H1 (cell line): ENCODE results near the gene COL6A2. TPM values are rescaled to one million over a fixed set of nuclear protein-coding genes. Genes with fewer than 3 reads are reported as not detected.

Source experiments
- CTCF ChIA-PET: fragments of 300-600 bp; sonication (Branson Sonifier 250); formaldehyde crosslinking; loops from one replicate; lab custom pipeline; 2021; ENCODE audit not compliant: partially characterized antibody; lab: Charles Lee
- POLR2A ChIA-PET: fragments of 300-600 bp; sonication (Branson Sonifier 250); formaldehyde crosslinking; loops from one replicate; lab custom pipeline; 2021; ENCODE audit warnings: inconsistent platforms; ENCODE audit not compliant: partially characterized antibody; lab: Charles Lee
- DNase-seq, 2 experiments: peaks; one replicate each; pipeline versions ENCODE4 v3.0.0 to v3.0.0-alpha.2; 2010 to 2022; ENCODE audit warnings: low spot score in 2 of 2, low read depth in 1 of 2, mixed read lengths in 1 of 2
- FAIRE-seq: peaks from 2 replicates; lab custom pipeline; 2011; peaks lifted over from hg19 to GRCh38; lab: Jason Lieb, UNC
- H2AFZ ChIP-seq: 2 replicates; pipeline ENCODE4 v1.8.1; 2012; ENCODE audit warnings: low read length, inconsistent platforms
- H2AK5ac ChIP-seq: 2 replicates; pipeline ENCODE4 v1.6.1; 2013; ENCODE audit warnings: low read depth, low read length
- H2BK120ac ChIP-seq: replicated peaks from 2 replicates; pipeline ENCODE3; 2013; ENCODE audit warnings: low read depth, low read length, inconsistent platforms
- H2BK12ac ChIP-seq: 2 replicates; pipeline ENCODE4 v1.6.1; 2013; ENCODE audit warnings: low read depth, low read length
- H2BK15ac ChIP-seq: 2 replicates; pipeline ENCODE4 v1.6.1; 2013; ENCODE audit warnings: low read length
- H2BK20ac ChIP-seq: 2 replicates; pipeline ENCODE4 v1.6.1; 2013; ENCODE audit warnings: low read length
- H2BK5ac ChIP-seq: 2 replicates; pipeline ENCODE4 v1.6.1; 2013; ENCODE audit warnings: low read depth, low read length
- H3K14ac ChIP-seq: 2 replicates; pipeline ENCODE4 v1.6.1; 2013; ENCODE audit warnings: inconsistent platforms; ENCODE audit not compliant: insufficient read length
- H3K18ac ChIP-seq: 2 replicates; pipeline ENCODE4 v1.6.1; 2013; ENCODE audit warnings: low read length; ENCODE audit errors: extremely low read depth
- H3K23ac ChIP-seq: 2 replicates; pipeline ENCODE4 v1.6.1; 2013; ENCODE audit warnings: inconsistent platforms; ENCODE audit not compliant: insufficient read length
- H3K23me2 ChIP-seq: 2 replicates; pipeline ENCODE4 v1.6.1; 2013; ENCODE audit warnings: low read depth, low read length
- H3K27ac ChIP-seq: 2 replicates; pipeline ENCODE4 v1.6.1; 2011; ENCODE audit warnings: low read depth, low read length, inconsistent platforms
- H3K27me3 ChIP-seq, 4 experiments: replicated peaks in 1 of 4; 1 replicate in 1 of 4; 2 replicates in 3 of 4; pipeline versions ENCODE4 v1.6.1 to v1.8.1; 2011 to 2013; ENCODE audit warnings: low read length in 3 of 4, mild to moderate bottlenecking in 3 of 4, inconsistent platforms in 2 of 4, mixed read lengths in 2 of 4, moderate library complexity in 1 of 4; ENCODE audit not compliant: control insufficient read depth in 3 of 4, insufficient read depth in 3 of 4; ENCODE audit errors: extremely low read depth in 1 of 4
- H3K36me3 ChIP-seq, 4 experiments: 2 replicates each; pipeline versions ENCODE4 v1.6.1 to v1.8.1; 2011 to 2013; ENCODE audit warnings: mild to moderate bottlenecking in 4 of 4, low read length in 3 of 4, moderate library complexity in 2 of 4, control low read depth in 1 of 4, inconsistent platforms in 1 of 4; ENCODE audit not compliant: insufficient read depth in 4 of 4, control insufficient read depth in 2 of 4
- H3K4ac ChIP-seq: replicated peaks from 2 replicates; pipeline ENCODE3; 2013; ENCODE audit warnings: low read length, low read depth, mixed read lengths, inconsistent platforms; ENCODE audit not compliant: insufficient read length
- H3K4me1 ChIP-seq, 4 experiments: replicated peaks in 1 of 4; 1 replicate in 1 of 4; 2 replicates in 3 of 4; pipeline versions ENCODE4 v1.6.1 to v1.8.1; 2011 to 2013; ENCODE audit warnings: low read length in 3 of 4, inconsistent platforms in 2 of 4, mixed read lengths in 1 of 4; ENCODE audit not compliant: insufficient read depth in 4 of 4, control insufficient read depth in 3 of 4
- H3K4me2 ChIP-seq, 2 experiments: 2 replicates each; pipeline versions ENCODE4 v1.6.1 to v1.8.1; 2011 to 2013; ENCODE audit warnings: low read depth in 2 of 2, low read length in 2 of 2, control low read depth in 1 of 2, inconsistent platforms in 1 of 2, mild to moderate bottlenecking in 1 of 2; ENCODE audit not compliant: insufficient read depth in 1 of 2
- H3K4me3 ChIP-seq, 4 experiments: fragments of 200-600, 300-600 bp in 1 of 4; sonication (generic), shearing (Covaris generic), sonication (Bioruptor Twin) in 1 of 4; 2 replicates each; pipeline versions ENCODE4 v1.5.1 to v1.8.1; 2011 to 2016; ENCODE audit warnings: low read length in 4 of 4, low read depth in 3 of 4, control low read depth in 2 of 4, inconsistent platforms in 2 of 4, mild to moderate bottlenecking in 2 of 4, mixed read lengths in 1 of 4, moderate library complexity in 1 of 4; ENCODE audit not compliant: insufficient read depth in 2 of 4; ENCODE audit errors: extremely low read depth in 1 of 4
- H3K56ac ChIP-seq: replicated peaks from 2 replicates; pipeline ENCODE3; 2013; ENCODE audit warnings: low read depth, mild to moderate bottlenecking, mixed read lengths, low read length, inconsistent platforms; ENCODE audit not compliant: insufficient read length
- H3K79me1 ChIP-seq: 2 replicates; pipeline ENCODE4 v1.6.1; 2013; ENCODE audit warnings: low read depth, low read length, control low read depth
- H3K79me2 ChIP-seq, 2 experiments: 2 replicates each; pipeline versions ENCODE4 v1.6.1 to v1.8.1; 2012 to 2013; ENCODE audit warnings: low read length in 2 of 2, mild to moderate bottlenecking in 2 of 2, inconsistent platforms in 1 of 2; ENCODE audit not compliant: insufficient read depth in 2 of 2, control insufficient read depth in 1 of 2
- H3K9ac ChIP-seq, 4 experiments: replicated peaks in 1 of 4; 1 replicate in 1 of 4; 2 replicates in 3 of 4; pipeline versions ENCODE4 v1.6.1 to v1.8.1; 2011 to 2013; ENCODE audit warnings: low read depth in 3 of 4, low read length in 3 of 4, control low read depth in 2 of 4, mild to moderate bottlenecking in 2 of 4, moderate library complexity in 2 of 4, inconsistent platforms in 1 of 4; ENCODE audit errors: extremely low read depth in 1 of 4
- H3K9me3 ChIP-seq, 2 experiments: 2 replicates each; pipeline versions ENCODE4 v1.6.1 to v1.8.1; 2012 to 2013; ENCODE audit warnings: mild to moderate bottlenecking in 2 of 2, moderate library complexity in 2 of 2, control low read depth in 1 of 2, inconsistent platforms in 1 of 2, low read depth in 1 of 2, low read length in 1 of 2, mixed read lengths in 1 of 2; ENCODE audit not compliant: insufficient read depth in 2 of 2
- H4K20me1 ChIP-seq, 2 experiments: replicated peaks in 1 of 2; 2 replicates each; pipeline versions ENCODE3 to v1.8.1; 2011 to 2013; ENCODE audit warnings: inconsistent platforms in 2 of 2, low read length in 2 of 2, mild to moderate bottlenecking in 1 of 2; ENCODE audit not compliant: insufficient read depth in 2 of 2, control insufficient read depth in 1 of 2
- H4K5ac ChIP-seq: 2 replicates; pipeline ENCODE4 v1.6.1; 2013; ENCODE audit warnings: low read length, low read depth, mixed read lengths, inconsistent platforms; ENCODE audit not compliant: insufficient read length
- H4K8ac ChIP-seq: 2 replicates; pipeline ENCODE4 v1.8.0; 2013; ENCODE audit warnings: mild to moderate bottlenecking, moderate library complexity, low read length, inconsistent platforms; ENCODE audit not compliant: insufficient read depth; ENCODE audit errors: extremely low read depth
- H4K91ac ChIP-seq: replicated peaks from 2 replicates; pipeline ENCODE3; 2013; ENCODE audit warnings: low read length, mixed read lengths, inconsistent platforms; ENCODE audit not compliant: insufficient read length
- ATF3 ChIP-seq: IDR thresholded peaks from 2 replicates; pipeline ENCODE4 v1.6.1; 2011; ENCODE audit warnings: low read depth, mild to moderate bottlenecking, low read length; ENCODE audit not compliant: insufficient read depth
- CHD2 ChIP-seq: IDR thresholded peaks from 2 replicates; pipeline ENCODE4 v1.6.1; 2012; ENCODE audit warnings: low read length, improper control_type of control experiment
- CTCF ChIP-seq, 3 experiments: IDR thresholded peaks; 1 replicate in 2 of 3; 2 replicates in 1 of 3; pipeline versions ENCODE4 v1.5.1 to v1.6.1; 2011; ENCODE audit warnings: low read length in 3 of 3, mild to moderate bottlenecking in 3 of 3, inconsistent platforms in 2 of 3, low read depth in 1 of 3, moderate library complexity in 1 of 3; ENCODE audit not compliant: insufficient read depth in 1 of 3; ENCODE audit errors: control extremely low read depth in 1 of 3
- SAP30 ChIP-seq: fragments of 300-600 bp; sonication (generic); IDR thresholded peaks from 2 replicates; pipeline ENCODE4 v1.7.1; 2012; ENCODE audit warnings: low read length, moderate library complexity, mild to moderate bottlenecking, inconsistent platforms; ENCODE audit not compliant: insufficient read depth, insufficient replicate concordance
- TAF1 ChIP-seq: IDR thresholded peaks from 2 replicates; pipeline ENCODE4 v1.6.1; 2011; ENCODE audit warnings: mild to moderate bottlenecking, low read depth, low read length
- TEAD4 ChIP-seq: IDR thresholded peaks from 2 replicates; pipeline ENCODE4 v1.6.1; 2012; ENCODE audit warnings: low read depth, low read length, inconsistent platforms, mixed read lengths
- WGBS, 2 experiments: shearing (Covaris generic) in 1 of 2; methylation state at CpG; one replicate each; pipeline versions ENCODE4 v1.1.6 to v1.1.7; 2013 to 2015; ENCODE audit warnings: low lambda C conversion rate in 2 of 2, mixed read lengths in 2 of 2, inconsistent platforms in 1 of 2, low coverage in 1 of 2, missing lambda C conversion rate in 1 of 2; ENCODE audit not compliant: insufficient replicate concordance in 2 of 2, insufficient coverage in 1 of 2, insufficient read length in 1 of 2; ENCODE audit errors: extremely low coverage in 1 of 2, missing lambda C conversion rate in 1 of 2; 5-methylcytosine and 5-hydroxymethylcytosine counted together
- polyA plus RNA-seq, 7 experiments: library from polyadenylated mRNA; depleted of rRNA in 3 of 7; stranded (reverse) in 5 of 7; unstranded in 2 of 7; fragments of >200 nt in 5 of 7; fragments of 200-250 nt in 2 of 7; gene quantifications; 1 replicate in 5 of 7; 2 replicates in 1 of 7; 4 replicates in 1 of 7; pipeline versions ENCODE4 v1.2.1 to v1.2.3, GENCODE V29; 2011 to 2013; ENCODE audit warnings: missing spikeins in 2 of 7, mixed read lengths in 2 of 7
- total RNA-seq: library from RNA; stranded (reverse); fragmentation: NEBNext Ultra II Directional; extraction: Animal tissue kit (Norgen Biotek cat#: 25700); gene quantifications from 2 replicates; pipeline ENCODE4 v1.2.1, GENCODE V29; 2021

COL6A2 gene
- total and polyA plus RNA-seq, 2 of the 8 experiments (the other 6 are each of a cell fraction or from before 2014, with no cell fraction given): 60.1 to 62.7 TPM

GRCh38 chr21:46054451-46054881 is 43.4 kb upstream of the COL6A2 start:
- Histone ChIP-seq H3K4me2 (no peak overlapping the region), H3K9ac (no peak overlapping the region), H3K79me2 (no peaks in the 10 kb centered on the region), H4K5ac (no peak overlapping the region), H3K9me3 (peaks cover 7 to 12% of the 10 kb centered on the region in 2 experiments; a peak in 3 of 4 replicates), H3K18ac (peak overlapping the region; percentile 32), H3K4ac (no peak overlapping the region), H3K4me1 (peaks cover 0 to 15% (median 3%) of the 10 kb centered on the region in 4 experiments; a peak in 5 of 7 replicates), H2BK120ac (peak overlapping the region; percentile 22), H3K36me3 (no peaks in the 10 kb centered on the region), H4K8ac (peak overlapping the region; percentile 60; the same call in 1 of the 2 replicates), H2BK12ac (0 out of 2 replicates have a peak overlapping the region, but pooled peaks have one; percentile 39), H2BK15ac (peak overlapping the region; percentile 95; the same call in 1 of the 2 replicates), H3K23ac (no peak overlapping the region), H3K79me1 (no peaks in the 10 kb centered on the region), H4K20me1 (no peaks in the 10 kb centered on the region), H4K91ac (peak overlapping the region; percentile 74), H3K23me2 (no peaks in the 10 kb centered on the region), H2BK5ac (peak overlapping the region; percentile 81; the same call in 1 of the 2 replicates), H3K4me3 (no peak overlapping the region), H3K27me3 (0 out of 7 replicates have a peak, but pooled peaks cover 0 to 2% (median 0%) of the 10 kb centered on the region in 4 experiments), H3K14ac (no peak overlapping the region), H2AFZ (no peak overlapping the region), H3K27ac (no peak overlapping the region; the same call in 1 of the 2 replicates), H3K56ac (no peak overlapping the region), H2AK5ac (no peak overlapping the region), H2BK20ac (0 out of 2 replicates have a peak overlapping the region, but pooled peaks have one; percentile 32)
- FAIRE-seq: no peak
- no peak for TF ChIP-seq TAF1
- TF ChIP-seq SAP30: no peak
- TF ChIP-seq CTCF (IDR thresholded peaks at IDR 0.05; ENCODE audit: control extremely low read depth in 1 of 3, insufficient read depth in 1 of 3, low read depth in 1 of 3, low read length in 3 of 3): no peak
- no peak for TF ChIP-seq CHD2
- peak; percentile 40; the same call in 1 of the 2 replicates for TF ChIP-seq TEAD4
- no peak for TF ChIP-seq ATF3
- 92% methylated on average over 7 of the region's 12 CpGs; no CpG with 5 or more reads in 1 of the 2 experiments for WGBS, 2 experiments
- POLR2A ChIA-PET: no interaction called here
- DNase-seq: peak in 1 of 2 experiments; percentile 47
- CTCF ChIA-PET: interaction anchor here (1.2 kb wide), 1 partner anchor 131 kb away, joined by 5 read pairs; no protein-coding TSS in a partner anchor
